ENCODE data around the gene RNF167. TPM values are rescaled to one million over a fixed set of nuclear protein-coding genes. Genes with fewer than 3 reads are reported as not detected.

Gene RNF167
- total RNA-seq, 1 donor from 2014 or later: 90.7 TPM

GRCh38 chr17:4893721-4894560 lies 46.1 kb upstream of the RNF167 start:
- no peak for DNase-seq
- Histone ChIP-seq H3K27ac (replicated peaks) (no peak overlapping the region), H3K9me3 (replicated peaks) (no peaks in the 10 kb centered on the region), H3K27me3 (ENCODE audit: low read depth) (peaks cover 7% of the 10 kb centered on the region), H3K4me3 (no peak overlapping the region), H3K36me3 (peaks cover 79% of the 10 kb centered on the region), H3K4me1 (peaks cover 7% of the 10 kb centered on the region)
- intact Hi-C loops (cut with micrococcal nuclease): no loop called here
- no peak for TF ChIP-seq CTCF (IDR thresholded peaks at IDR 0.05; ENCODE audit: borderline replicate concordance)

GRCh38 chr17:4895121-4895520 lies 44.9 kb upstream of the RNF167 start:
- intact Hi-C loops (cut with micrococcal nuclease): no loop called here
- DNase-seq: no peak
- Histone ChIP-seq H3K27ac (replicated peaks) (no peak overlapping the region), H3K4me1 (peaks cover 18% of the 10 kb centered on the region), H3K27me3 (ENCODE audit: low read depth) (peaks cover 18% of the 10 kb centered on the region), H3K4me3 (no peak overlapping the region), H3K36me3 (peaks cover 69% of the 10 kb centered on the region), H3K9me3 (replicated peaks) (no peaks in the 10 kb centered on the region)
- no peak for TF ChIP-seq CTCF (IDR thresholded peaks at IDR 0.05; ENCODE audit: borderline replicate concordance)

- H3K27me3 ChIP-seq (ENCODE audit: low read depth): peaks cover 25% of the 10 kb centered on the region
- DNase-seq: no peak
- H3K4me1 ChIP-seq: peaks cover 25% of the 10 kb centered on the region
- no peak overlapping the region for H3K4me3 ChIP-seq
- intact Hi-C loops (cut with micrococcal nuclease): no loop called here
- peaks cover 62% of the 10 kb centered on the region for H3K36me3 ChIP-seq
- H3K27ac ChIP-seq (replicated peaks): no peak overlapping the region
- no peaks in the 10 kb centered on the region for H3K9me3 ChIP-seq (replicated peaks)
- no peak for TF ChIP-seq CTCF (IDR thresholded peaks at IDR 0.05; ENCODE audit: borderline replicate concordance)
Observed at GRCh38 chr17:4895657-4896331, 44.3 kb upstream of the RNF167 start.

GRCh38 chr17:4896332-4897197 lies 43.5 kb upstream of the RNF167 start:
- Histone ChIP-seq H3K36me3 (peaks cover 54% of the 10 kb centered on the region), H3K27me3 (ENCODE audit: low read depth) (peaks cover 33% of the 10 kb centered on the region), H3K9me3 (replicated peaks) (no peaks in the 10 kb centered on the region), H3K27ac (replicated peaks) (no peak overlapping the region), H3K4me1 (peaks cover 28% of the 10 kb centered on the region), H3K4me3 (no peak overlapping the region)
- intact Hi-C loops (cut with micrococcal nuclease): no loop called here
- no peak for DNase-seq
- TF ChIP-seq CTCF (IDR thresholded peaks at IDR 0.05; ENCODE audit: borderline replicate concordance): no peak

GRCh38 chr17:4897198-4897687 lies 42.8 kb upstream of the RNF167 start:
- no peak for TF ChIP-seq CTCF (IDR thresholded peaks at IDR 0.05; ENCODE audit: borderline replicate concordance)
- Histone ChIP-seq H3K4me3 (no peak overlapping the region), H3K4me1 (peaks cover 32% of the 10 kb centered on the region), H3K9me3 (replicated peaks) (no peaks in the 10 kb centered on the region), H3K27ac (replicated peaks) (no peak overlapping the region), H3K27me3 (ENCODE audit: low read depth) (peaks cover 35% of the 10 kb centered on the region), H3K36me3 (peaks cover 47% of the 10 kb centered on the region)
- no peak for DNase-seq
- intact Hi-C loops (cut with micrococcal nuclease): no loop called here
